ENCODE results near the gene TANC1. TPM values are rescaled to one million over a fixed set of nuclear protein-coding genes. Genes with fewer than 3 reads are reported as not detected.
A peak's percentile ranks its signal among the peaks of the same experiment; 100 is the strongest.

The TANC1 gene
- polyA plus RNA-seq, 1 donor (not counting 4 experiments of a cell fraction or from before 2014, with no cell fraction given), result 33.5 TPM

DNA sequence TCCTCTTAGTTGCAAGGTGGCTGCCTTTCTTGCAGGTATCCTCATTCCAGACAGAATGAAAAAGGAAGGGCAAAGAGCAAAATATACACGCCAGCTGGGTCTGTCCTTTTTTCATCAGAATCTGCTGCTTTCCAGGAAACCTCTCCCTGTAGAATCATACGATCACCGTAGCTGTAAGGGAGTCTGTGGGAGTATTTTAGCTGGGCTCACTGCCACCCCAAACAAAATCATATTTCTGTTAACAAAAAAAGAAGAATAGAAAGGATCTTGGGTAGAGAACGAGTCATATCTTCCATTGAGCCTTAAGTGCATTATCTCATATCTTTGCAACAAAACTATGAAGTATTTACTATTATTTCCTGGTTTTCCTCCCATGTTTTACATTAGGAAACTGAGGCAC, 15.0 kb upstream of the TANC1 start:
- no peak overlapping the region for H3K9ac ChIP-seq (ENCODE audit: control insufficient read depth, extremely low read depth, insufficient read depth, low read length)
- no peaks in the 10 kb centered on the region for H3K9me1 ChIP-seq (ENCODE audit: control insufficient read depth, extremely low read depth, insufficient read depth, low read length)
- H3K4me2 ChIP-seq (ENCODE audit: control insufficient read depth, extremely low read depth, insufficient read depth, low read depth, low read length), result no peak overlapping the region
- TF ChIP-seq, protein P1, sequence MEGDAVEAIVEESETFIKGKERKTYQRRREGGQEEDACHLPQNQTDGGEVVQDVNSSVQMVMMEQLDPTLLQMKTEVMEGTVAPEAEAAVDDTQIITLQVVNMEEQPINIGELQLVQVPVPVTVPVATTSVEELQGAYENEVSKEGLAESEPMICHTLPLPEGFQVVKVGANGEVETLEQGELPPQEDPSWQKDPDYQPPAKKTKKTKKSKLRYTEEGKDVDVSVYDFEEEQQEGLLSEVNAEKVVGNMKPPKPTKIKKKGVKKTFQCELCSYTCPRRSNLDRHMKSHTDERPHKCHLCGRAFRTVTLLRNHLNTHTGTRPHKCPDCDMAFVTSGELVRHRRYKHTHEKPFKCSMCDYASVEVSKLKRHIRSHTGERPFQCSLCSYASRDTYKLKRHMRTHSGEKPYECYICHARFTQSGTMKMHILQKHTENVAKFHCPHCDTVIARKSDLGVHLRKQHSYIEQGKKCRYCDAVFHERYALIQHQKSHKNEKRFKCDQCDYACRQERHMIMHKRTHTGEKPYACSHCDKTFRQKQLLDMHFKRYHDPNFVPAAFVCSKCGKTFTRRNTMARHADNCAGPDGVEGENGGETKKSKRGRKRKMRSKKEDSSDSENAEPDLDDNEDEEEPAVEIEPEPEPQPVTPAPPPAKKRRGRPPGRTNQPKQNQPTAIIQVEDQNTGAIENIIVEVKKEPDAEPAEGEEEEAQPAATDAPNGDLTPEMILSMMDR (optimal IDR thresholded peaks at IDR 0.05 in 1 of 3, IDR thresholded peaks at IDR 0.05 in 1 of 3, conservative IDR thresholded peaks at IDR 0.05 in 1 of 3; ENCODE audit: extremely low read depth in 1 of 3, insufficient read depth in 2 of 3, low read length in 3 of 3), result no peak
- TF ChIP-seq EZH2 (IDR thresholded peaks at IDR 0.05; ENCODE audit: low read length), result no peak
- H3K36me3 ChIP-seq (ENCODE audit: control insufficient read depth in 2 of 2, extremely low read depth in 1 of 2, insufficient read depth in 2 of 2, low read length in 2 of 2), result no peaks in the 10 kb centered on the region
- DNase-seq (ENCODE audit: low read depth, low spot score) (no peak), FAIRE-seq (no peak)
- peaks cover 12% of the 10 kb centered on the region for H3K4me1 ChIP-seq (ENCODE audit: control insufficient read depth, extremely low read depth, insufficient read depth, low read length)
- dilution Hi-C loops (cut with MboI; ENCODE audit: extremely low pct_ligation_motif_present, low sequenced_read_pairs), result no loop called here
- H2AFZ ChIP-seq (ENCODE audit: control insufficient read depth, low read length), result no peak overlapping the region
- no peaks in the 10 kb centered on the region for H3K9me3 ChIP-seq (ENCODE audit: control insufficient read depth, low read depth, low read length)
- no peaks in the 10 kb centered on the region for H3K79me2 ChIP-seq (ENCODE audit: control insufficient read depth, insufficient read depth, low read length)
- H4K20me1 ChIP-seq (ENCODE audit: control insufficient read depth, extremely low read depth, insufficient read depth, low read length), result no peaks in the 10 kb centered on the region
- no peak overlapping the region for H3K4me3 ChIP-seq (ENCODE audit: control insufficient read depth in 2 of 3, extremely low read depth in 1 of 3, insufficient read depth in 2 of 3, low read depth in 1 of 3, low read length in 3 of 3)
- no peak overlapping the region for H3K27ac ChIP-seq (ENCODE audit: control insufficient read depth, insufficient read depth, low read length)
- no peaks in the 10 kb centered on the region for H3K27me3 ChIP-seq (ENCODE audit: control insufficient read depth, extremely low read depth, insufficient read depth, low read length)

DNA sequence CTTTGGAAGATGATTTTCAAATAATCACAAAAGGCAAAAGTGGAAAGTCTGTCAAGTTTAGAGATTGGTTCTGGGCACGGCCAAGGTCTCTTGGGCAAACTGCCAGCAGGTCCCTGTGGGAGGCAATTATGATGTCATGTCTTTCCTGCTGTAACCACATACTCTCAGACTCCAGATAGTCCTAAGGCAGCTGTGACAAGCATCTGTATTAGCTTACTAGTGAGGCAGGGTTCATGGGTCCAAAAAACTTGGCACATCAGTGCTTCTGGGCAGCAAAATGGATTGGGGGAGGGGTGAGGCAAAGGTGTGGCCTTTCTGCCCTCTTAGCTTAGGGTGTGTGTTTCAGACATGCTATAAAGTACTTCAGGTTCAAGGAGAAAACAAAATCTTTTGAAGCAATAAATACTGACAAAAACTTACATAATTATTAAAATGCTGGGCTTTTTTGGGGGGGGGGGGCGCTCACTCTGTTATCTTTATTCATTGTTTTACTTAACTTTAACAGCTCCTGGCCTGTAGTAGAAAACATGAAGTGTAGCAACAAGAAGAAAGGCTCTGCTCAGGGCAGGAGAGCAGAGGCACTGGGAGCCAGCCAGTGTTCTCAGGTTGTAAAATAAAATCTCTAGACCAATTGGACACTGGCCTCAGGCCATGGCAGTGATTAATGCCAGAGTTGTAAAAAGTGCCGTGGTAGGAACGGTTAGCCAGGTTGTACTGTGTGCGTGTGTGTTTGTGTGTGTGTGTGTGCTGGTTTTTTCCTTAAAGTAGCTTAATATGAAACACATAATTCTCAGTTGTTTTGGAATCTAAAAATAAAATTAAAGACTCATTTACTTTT, 14.3 kb upstream of the TANC1 start:
- Histone ChIP-seq H3K4me3 (ENCODE audit: control insufficient read depth in 2 of 3, extremely low read depth in 1 of 3, insufficient read depth in 2 of 3, low read depth in 1 of 3, low read length in 3 of 3) (no peak overlapping the region), H3K79me2 (ENCODE audit: control insufficient read depth, insufficient read depth, low read length) (no peaks in the 10 kb centered on the region), H3K36me3 (ENCODE audit: control insufficient read depth in 2 of 2, extremely low read depth in 1 of 2, insufficient read depth in 2 of 2, low read length in 2 of 2) (no peaks in the 10 kb centered on the region), H3K9me1 (ENCODE audit: control insufficient read depth, extremely low read depth, insufficient read depth, low read length) (no peaks in the 10 kb centered on the region), H3K27me3 (ENCODE audit: control insufficient read depth, extremely low read depth, insufficient read depth, low read length) (no peaks in the 10 kb centered on the region), H3K27ac (ENCODE audit: control insufficient read depth, insufficient read depth, low read length) (no peak overlapping the region), H3K9me3 (ENCODE audit: control insufficient read depth, low read depth, low read length) (no peaks in the 10 kb centered on the region), H3K4me1 (ENCODE audit: control insufficient read depth, extremely low read depth, insufficient read depth, low read length) (peaks cover 12% of the 10 kb centered on the region), H4K20me1 (ENCODE audit: control insufficient read depth, extremely low read depth, insufficient read depth, low read length) (no peaks in the 10 kb centered on the region), H3K9ac (ENCODE audit: control insufficient read depth, extremely low read depth, insufficient read depth, low read length) (no peak overlapping the region), H2AFZ (ENCODE audit: control insufficient read depth, low read length) (no peak overlapping the region), H3K4me2 (ENCODE audit: control insufficient read depth, extremely low read depth, insufficient read depth, low read depth, low read length) (peak overlapping the region; percentile 29)
- no peak for FAIRE-seq
- TF ChIP-seq, protein P1 (optimal IDR thresholded peaks at IDR 0.05 in 1 of 3, IDR thresholded peaks at IDR 0.05 in 1 of 3, conservative IDR thresholded peaks at IDR 0.05 in 1 of 3; ENCODE audit: extremely low read depth in 1 of 3, insufficient read depth in 2 of 3, low read length in 3 of 3), result no peak
- no peak for TF ChIP-seq EZH2 (IDR thresholded peaks at IDR 0.05; ENCODE audit: low read length)
- DNase-seq (ENCODE audit: low read depth, low spot score), result no peak
- dilution Hi-C loops (cut with MboI; ENCODE audit: extremely low pct_ligation_motif_present, low sequenced_read_pairs), result no loop called here
